Tibial nerve (tissue), 4 donors: ENCODE results near the gene OSBPL10.

ENCODE experiments used
- EP300 ChIP-seq, 2 donors: sonication (generic); formaldehyde crosslinking; IDR thresholded peaks; one replicate each; pipeline ENCODE4 v1.6.1; 2017; ENCODE audit warnings: antibody characterized with exemption in 2 of 2, mild to moderate bottlenecking in 1 of 2
- POLR2A ChIP-seq, 2 donors: fragments of 450-650 bp; IDR thresholded peaks; one replicate each; pipeline ENCODE4 v1.6.1; 2017; ENCODE audit warnings: antibody characterized with exemption in 2 of 2, mild to moderate bottlenecking in 2 of 2, moderate library complexity in 2 of 2
- TF ChIP-seq, protein P1 (sequence below), 5 experiments: fragments of 200-600 bp in 3 of 5; fragments of 450-650 bp in 2 of 5; sonication (generic) in 3 of 5; IDR thresholded peaks; one replicate each; pipeline ENCODE4 v1.5.1; 2016 to 2019; ENCODE audit warnings: antibody characterized with exemption in 5 of 5, mild to moderate bottlenecking in 3 of 5, moderate library complexity in 2 of 5

DNA sequence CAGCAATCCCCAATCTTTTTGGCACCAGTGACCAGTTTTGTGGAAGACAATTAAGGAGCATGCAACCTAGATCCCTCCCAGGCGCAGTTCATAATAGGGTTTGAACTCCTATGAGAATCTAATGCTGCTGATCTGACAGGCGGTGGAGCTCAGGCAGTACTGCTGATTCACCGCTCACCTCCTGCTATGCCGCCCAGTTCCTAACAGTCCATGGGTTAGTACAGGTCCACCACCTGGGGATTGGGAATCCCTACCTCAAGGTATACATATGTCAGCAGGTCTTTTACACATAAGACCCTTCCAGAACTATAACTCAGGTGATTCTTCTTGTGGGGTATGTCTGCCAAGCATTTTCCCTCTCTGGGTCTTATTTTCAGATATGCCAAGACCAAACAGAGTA lies 182.2 kb downstream of the OSBPL10 start:
- TF ChIP-seq POLR2A (IDR thresholded peaks at IDR 0.05) (no peak), EP300 (IDR thresholded peaks at IDR 0.05) (no peak)
- TF ChIP-seq, protein P1, sequence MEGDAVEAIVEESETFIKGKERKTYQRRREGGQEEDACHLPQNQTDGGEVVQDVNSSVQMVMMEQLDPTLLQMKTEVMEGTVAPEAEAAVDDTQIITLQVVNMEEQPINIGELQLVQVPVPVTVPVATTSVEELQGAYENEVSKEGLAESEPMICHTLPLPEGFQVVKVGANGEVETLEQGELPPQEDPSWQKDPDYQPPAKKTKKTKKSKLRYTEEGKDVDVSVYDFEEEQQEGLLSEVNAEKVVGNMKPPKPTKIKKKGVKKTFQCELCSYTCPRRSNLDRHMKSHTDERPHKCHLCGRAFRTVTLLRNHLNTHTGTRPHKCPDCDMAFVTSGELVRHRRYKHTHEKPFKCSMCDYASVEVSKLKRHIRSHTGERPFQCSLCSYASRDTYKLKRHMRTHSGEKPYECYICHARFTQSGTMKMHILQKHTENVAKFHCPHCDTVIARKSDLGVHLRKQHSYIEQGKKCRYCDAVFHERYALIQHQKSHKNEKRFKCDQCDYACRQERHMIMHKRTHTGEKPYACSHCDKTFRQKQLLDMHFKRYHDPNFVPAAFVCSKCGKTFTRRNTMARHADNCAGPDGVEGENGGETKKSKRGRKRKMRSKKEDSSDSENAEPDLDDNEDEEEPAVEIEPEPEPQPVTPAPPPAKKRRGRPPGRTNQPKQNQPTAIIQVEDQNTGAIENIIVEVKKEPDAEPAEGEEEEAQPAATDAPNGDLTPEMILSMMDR (IDR thresholded peaks at IDR 0.05): no peak
